ENCODE measurements around the gene CDKN2C.
A peak's percentile ranks its signal among the peaks of the same experiment; 100 is the strongest.
"Not testable (repeated sequence)": the region's sequence is repeated elsewhere in the genome, so short reads cannot be mapped to it uniquely, and the experiment has no call there.

CDKN2C gene

DNA sequence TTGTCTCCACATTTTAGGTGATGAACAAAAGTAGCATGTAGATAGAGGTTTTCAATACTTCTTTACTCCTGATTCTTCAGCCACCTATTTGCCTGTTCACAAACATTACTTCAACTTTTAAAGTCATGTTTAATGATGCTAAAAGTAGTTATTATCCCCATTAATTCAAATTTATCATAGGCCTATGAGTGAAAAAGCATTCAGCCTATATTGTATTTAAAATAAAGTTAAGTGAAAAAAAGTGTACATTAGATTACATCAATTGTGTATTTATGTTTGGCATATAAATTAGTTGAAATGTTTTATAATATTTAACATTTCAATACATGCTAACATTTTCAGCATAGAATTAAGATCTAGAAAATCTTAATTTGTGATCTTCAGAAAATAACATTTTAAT lies 10.5 kb downstream of the CDKN2C start:
- no peak for DNase-seq (ENCODE audit: low spot score)

DNA sequence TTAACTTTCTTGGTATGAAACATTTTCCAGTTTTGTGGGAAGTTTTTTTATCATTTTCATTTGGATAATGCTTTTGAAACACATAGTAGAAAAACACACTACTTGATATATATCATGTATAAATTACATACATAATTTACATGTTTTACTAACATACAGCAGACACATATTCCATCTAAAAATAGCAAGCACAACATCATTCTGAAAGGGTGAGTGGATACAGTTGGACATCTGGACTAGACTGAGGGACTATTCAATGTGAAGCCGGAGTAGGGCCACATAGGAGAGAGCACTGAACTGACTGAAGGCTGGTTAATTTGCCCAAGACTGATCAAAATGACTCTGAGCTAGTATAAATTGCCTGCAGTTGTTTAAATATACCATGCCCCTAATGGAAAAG lies 11.7 kb downstream of the CDKN2C start:
- DNase-seq (ENCODE audit: low spot score) = no peak

DNA sequence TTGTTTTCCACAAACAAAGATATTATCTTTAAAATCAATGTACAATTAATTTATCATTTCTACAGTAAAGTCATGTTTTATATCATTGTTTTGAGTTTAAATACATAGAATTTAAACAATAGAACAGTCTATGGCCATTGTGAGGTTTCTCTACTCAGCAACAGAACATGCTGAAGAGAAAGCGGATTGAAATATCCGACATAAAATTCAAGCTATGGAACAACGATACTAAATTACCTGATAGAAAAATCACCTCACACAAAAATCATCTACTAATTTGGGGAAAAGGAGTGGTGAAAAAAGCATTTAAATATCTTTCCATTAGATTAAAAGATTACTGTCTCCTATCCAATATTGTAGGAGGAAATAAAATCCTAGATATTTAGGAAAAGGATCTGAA lies 12.6 kb downstream of the CDKN2C start:
- no peak for DNase-seq (ENCODE audit: low spot score)

DNA sequence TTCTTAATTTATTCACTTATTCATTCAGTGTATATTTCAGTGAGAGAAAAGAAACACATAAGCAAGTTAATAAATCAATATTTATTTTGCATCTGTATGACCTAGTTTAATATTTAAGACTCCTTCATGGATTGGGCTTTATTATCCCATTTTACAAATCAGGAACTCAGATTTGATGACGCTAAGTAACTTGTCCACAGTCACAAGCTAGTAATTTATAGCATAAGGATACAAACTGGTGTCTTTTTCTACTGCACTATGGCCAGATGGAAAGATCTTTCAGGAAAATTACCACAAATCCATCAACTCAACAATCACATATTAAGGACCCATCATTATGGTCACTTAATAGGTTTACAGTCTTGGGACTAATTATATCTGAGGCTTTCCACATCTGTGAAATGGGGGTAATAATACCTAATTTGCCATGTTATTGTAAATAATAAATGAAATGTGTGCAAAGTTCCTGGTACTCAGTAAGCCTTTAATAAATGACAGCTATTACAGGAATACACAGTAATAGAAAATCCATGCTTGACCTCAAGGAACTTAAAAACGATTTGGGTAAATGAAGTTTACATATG lies 13.3 kb downstream of the CDKN2C start:
- DNase-seq (ENCODE audit: low spot score) = no peak

DNA sequence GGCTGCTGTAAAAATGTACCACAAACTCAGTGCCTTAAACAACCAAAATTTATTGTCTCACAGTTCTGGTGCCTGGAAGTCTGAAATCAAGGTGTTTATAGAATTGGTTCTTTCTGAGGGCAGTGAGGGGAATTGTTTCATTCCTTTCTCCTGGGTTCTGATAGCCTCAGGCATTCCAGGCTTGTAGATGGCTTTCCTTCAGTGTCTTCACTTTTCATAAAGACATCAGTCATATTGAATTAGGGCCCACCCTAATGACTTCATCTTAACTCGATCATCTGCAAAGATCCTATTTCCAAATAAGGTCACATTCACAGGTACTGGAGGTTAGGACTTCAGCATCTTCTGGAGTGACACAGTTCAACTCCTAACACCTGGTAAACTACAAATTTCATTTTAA lies 15.0 kb downstream of the CDKN2C start:
- no peak for DNase-seq (ENCODE audit: low spot score)

DNA sequence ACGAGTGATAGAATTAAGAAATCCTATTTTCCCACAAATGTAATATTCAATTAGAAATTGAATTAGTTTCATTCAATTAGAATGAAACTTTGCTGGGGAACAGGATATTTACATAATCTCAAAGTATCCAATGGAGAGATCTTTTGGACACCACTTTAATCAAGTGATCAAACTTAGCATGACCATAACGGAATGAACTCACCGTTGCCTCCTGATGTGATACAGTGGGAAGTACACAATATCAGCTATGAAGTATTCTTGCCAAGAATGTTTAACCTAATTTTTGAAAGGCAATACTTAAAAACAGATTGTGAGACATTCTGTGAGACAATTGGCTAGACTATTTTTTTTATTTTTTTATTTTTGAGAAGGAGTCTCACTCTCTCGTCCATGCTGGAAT lies 16.6 kb downstream of the CDKN2C start:
- DNase-seq (ENCODE audit: low spot score) = no peak

DNA sequence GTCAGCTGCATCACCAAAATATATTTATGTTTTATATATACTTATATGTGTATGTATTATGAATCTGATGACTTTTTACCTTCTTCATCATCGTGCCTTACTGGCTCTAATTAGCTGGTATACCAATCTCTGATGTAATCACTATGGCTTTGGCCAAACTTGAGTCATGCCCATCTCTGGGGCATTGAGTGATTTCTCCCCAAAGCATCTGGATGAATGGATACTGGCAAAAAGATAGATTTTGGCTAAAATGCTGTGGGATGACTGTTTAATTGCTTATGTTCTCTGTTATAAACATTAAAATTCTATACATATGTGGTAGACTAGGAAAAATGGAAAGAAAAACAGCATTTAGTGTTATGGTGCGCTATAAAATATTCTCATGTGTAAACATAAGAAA lies 19.6 kb downstream of the CDKN2C start:
- DNase-seq (ENCODE audit: low spot score) = peak; percentile 42

DNA sequence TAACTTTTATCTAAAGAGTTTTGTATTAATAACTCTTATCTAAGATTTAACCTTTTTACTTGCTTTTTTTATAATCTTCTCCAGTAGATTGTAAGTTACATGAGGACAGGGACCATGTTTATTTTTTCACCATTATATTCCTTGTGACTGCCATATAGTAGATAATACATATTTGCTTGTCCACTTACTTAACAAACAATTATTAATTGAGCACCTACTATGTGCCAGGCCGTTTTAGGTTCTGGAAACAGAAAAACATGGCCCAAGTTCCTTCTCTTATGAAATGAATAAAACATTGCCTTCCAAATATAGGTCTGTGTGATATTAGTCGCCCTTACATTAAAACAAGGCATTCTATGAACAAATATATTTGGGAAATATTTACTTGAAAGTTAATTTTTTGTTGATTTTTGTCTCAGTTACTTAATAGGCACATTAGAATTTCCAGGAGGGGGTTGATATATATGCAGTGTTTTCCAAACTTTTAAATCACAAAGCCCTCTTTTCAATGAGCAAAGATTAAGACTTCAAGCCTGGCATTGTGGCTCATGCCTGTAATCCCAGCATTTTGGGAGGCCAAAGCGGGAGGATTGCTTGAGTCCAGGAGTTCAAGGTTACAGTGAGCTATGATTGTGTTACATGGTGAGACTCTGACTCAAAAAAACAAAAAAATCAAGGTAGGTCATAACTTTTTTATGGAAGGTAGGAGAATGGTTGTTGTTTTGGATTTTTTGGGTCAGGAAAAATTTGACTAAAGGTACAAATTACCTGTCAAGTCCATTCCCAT lies 22.7 kb downstream of the CDKN2C start:
- no peak for DNase-seq (ENCODE audit: low spot score)

DNA sequence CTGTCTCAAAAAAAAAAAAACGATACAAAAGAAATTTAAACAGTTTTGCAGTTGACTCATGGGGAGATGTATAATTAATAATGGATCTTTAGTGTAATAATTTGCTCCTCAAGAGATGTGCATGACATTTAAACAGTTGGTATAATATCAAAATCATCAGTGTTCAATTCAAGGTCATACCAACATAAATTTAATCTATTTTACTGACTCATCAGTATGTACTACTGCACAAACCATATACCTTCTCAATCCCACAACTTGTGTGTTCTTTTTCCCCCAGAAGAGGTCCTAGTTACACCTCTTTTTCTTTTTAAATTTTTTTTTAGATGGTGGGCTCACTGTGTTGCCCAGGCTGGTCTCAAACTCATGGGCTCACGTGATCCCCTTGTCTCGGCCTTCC lies 23.6 kb downstream of the CDKN2C start:
- no peak for DNase-seq (ENCODE audit: low spot score)

DNA sequence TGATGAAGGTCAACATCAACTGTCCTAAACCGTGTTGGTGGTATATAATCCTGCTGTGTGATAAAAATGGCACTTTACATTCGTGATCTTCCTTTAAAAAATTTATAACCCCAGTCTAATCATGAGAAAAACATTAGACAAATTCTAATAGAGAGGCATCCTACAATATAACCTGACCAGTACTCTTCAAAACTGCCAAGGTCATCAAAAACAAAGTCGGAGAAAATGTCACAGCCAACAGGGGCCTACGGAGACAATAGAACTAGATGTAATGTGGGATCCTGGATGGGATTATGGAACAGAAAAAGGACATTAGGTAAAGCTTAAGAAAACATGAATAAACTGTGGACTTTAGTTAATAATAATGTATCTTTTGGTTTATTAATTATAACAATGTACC lies 25.0 kb downstream of the CDKN2C start:
- no peak for DNase-seq (ENCODE audit: low spot score)

DNA sequence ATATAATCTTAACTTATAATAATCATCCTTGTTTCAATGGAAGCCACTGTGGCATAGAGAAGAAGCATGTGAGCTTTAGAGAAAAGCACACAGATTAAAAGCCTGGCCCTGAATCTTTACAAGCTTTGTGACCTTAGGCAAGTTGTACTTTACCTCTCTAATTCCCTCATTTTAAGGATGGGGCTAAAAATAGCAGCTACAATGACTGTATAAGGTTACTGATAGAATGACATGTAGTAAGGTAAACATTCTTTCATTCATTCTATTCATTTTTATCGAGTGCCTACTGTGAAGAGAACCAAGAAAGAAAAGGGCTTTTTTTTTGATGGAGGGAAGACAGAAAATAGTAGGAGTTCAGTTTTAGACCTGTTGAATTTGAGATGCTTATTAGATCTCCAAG lies 25.6 kb downstream of the CDKN2C start:
- no peak for DNase-seq (ENCODE audit: low spot score)

DNA sequence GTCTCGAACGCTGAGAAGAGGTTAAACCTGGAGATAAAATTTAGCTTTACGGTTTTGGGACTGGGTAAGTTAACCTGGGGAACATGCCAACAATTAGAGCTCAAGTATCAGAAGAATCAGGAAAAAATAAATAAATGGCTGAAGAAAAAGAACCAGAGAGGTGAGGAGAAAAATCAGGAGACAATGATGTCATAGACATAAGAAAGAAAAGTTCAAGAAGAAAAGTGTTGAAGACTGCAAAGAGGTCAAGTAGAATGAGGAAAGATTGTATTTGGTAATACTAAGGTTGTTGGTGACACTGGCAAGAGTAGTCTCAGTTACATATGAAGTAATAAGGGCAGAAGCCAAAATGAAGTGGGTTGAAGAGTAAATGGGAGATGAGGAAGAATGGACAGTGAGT lies 26.0 kb downstream of the CDKN2C start:
- no peak for DNase-seq (ENCODE audit: low spot score)

DNA sequence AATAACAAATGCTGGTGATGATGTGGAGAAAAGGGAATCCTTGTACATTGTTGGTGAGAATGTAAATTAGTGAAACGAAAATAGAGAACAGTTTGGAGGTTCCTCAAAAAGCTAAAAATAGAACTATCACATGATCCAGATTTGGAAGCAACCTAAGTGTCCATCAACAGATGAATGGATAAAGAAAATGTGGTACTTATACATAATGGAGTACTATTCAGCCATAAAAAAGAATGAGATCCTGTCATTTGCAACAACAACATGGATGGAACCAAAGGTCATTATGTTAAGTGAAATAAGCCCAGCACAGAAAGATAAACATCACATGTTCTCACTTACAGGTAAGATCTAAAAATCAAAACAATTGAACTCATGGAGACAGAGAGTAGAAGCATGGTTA lies 29.3 kb downstream of the CDKN2C start:
- not testable (repeated sequence) for DNase-seq (ENCODE audit: low spot score)

DNA sequence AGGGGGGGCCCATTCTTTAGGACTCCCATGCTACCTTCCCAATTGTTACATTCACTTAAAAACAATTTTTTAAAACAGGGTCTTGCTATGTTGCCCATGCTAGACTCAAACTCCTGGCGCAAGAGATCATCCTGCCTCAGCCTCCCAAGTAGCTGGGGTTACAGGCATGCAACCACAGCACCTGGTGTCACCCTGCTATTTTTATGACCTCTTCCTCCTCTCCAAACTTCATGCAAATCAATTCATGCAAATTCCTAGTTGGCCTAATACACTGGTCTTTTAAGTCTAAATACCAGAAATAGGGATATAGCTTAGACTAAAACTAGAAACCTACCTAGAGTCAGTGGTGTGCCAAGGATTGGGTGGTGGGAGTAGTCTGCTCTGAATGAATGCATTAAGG lies 30.1 kb downstream of the CDKN2C start:
- DNase-seq (ENCODE audit: low spot score) = no peak

DNA sequence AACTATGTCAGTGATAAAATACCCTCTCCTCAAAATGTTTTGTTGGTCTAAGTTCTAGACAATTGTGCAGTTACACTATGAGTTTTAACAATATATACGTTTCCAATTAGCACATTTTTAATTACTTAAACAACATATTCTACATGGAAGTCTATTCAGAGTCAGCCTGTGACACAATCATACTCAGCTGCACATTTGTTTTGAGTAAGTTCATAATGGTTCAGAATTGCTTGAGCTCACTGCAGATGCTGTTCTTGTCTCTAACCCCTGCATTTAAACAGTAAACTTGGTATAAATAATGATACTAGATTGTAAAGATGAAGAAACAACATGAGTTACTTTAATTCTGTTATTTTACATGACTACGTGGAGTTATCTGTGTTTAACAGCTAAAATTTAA lies 30.6 kb downstream of the CDKN2C start:
- DNase-seq (ENCODE audit: low spot score) = no peak

DNA sequence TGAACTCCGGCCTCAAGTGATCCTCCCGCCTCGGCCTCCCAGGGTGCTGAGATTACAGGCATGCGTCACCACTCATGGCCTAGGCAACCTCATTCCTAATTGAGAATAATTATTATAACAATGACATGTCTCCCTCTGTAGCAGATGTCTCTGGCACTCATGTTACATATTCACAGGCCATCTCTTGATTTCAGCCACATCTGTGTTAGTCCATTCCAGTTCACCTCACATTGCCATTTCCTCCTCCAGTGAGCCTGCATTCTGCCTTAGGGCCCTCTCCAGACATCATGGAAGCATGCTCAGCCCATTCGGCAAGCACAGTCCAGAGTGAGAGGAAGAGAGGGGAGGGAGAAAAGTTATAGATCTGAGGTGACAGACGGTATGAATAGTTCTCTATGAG lies 32.5 kb downstream of the CDKN2C start:
- DNase-seq (ENCODE audit: low spot score) = no peak

DNA sequence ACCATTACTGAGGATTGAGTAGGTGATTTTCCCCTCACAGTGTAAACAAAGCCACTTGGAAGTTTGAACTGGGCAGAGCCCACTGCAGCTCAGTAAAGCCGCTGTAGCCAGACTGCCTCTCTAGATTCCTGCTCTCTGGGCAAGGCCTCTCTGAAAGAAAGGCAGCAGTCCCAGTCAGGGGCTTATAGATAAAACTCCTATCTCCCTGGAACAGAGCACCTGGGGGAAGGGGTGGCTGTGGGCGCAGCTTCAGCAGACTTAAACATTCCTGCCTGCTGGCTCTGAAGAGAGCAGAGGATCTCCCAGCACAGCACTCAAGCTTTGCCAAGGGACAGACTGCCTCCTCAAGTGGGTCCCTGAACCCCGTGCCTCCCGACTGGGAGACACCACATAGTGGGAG lies 35.5 kb downstream of the CDKN2C start:
- not testable (repeated sequence) for DNase-seq (ENCODE audit: low spot score)

DNA sequence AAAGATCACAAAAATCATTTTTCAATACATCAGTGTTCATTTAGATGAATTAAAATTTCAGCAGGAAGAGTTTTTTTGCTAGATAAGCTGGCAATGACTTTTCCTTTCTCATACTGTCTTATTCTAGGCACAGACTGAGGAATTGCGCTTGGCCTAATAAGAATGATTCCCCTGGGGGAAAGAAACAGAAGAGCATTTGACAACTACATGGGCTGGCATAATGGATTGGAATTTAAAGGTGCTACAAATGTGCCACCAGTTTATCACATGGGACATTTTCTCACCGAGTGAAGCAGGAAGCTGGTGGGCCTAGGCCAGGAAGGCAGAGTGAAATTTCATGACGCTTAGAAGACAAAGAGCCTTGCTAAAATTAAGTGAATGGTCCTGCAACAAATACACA lies 39.3 kb downstream of the CDKN2C start:
- no peak for DNase-seq (ENCODE audit: low spot score)

DNA sequence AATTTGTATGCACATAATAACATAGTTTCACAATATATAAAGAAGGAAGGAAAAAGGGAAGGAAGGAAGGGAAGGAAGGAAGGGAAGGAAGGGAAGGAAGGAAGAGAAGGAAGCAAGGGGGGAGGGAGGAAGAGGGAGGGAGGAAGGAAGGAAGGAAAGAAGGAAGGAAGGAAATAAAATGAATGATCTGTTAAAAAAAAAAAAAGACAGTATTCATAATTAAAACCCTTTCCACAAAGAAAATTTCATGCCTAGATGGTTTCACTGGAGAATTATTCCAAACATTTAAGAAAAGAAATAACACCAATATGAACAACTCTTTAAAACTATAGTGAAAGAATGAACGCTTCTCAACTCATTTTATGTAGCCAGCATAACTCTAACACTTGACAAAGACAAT lies 44.8 kb downstream of the CDKN2C start:
- no peak for DNase-seq (ENCODE audit: low spot score)

DNA sequence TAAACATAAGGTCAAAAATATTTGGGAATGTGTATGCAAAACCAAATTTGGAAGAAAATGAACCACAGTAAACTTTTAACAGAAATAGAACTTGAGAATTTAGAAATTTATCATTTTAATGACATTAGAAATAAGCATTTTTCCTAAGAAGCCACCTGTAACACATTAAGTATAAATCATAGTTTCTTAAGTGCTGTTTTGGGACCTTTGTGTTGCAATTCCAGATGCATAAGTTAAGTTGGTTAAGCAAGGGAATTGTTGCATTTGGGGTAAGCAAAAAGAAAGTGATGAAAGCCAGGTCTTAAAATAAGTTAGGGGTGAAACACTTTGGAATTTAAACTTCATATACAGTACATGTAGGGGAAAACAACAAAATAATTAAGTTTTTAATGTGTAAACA lies 49.8 kb downstream of the CDKN2C start:
- DNase-seq (ENCODE audit: low spot score) = peak; percentile 52
